GM23338 (cell line): Measurements from ENCODE around the gene FYCO1. TPM values are rescaled to one million over a fixed set of nuclear protein-coding genes. Genes with fewer than 3 reads are reported as not detected.

Experiments used
- ATAC-seq: fragments of 200-7000 bp; cut with Tn5 transposase; 3 replicates; pipeline ENCODE4 v1.9.1; 2020
- DNase-seq: peaks from one replicate; pipeline ENCODE4 v3.0.0-alpha.2; 2015; ENCODE audit warnings: low spot score
- H2AFZ ChIP-seq: fragments of 200-600 bp; sonication (generic); 2 replicates; pipeline ENCODE4 v1.8.0; 2016; ENCODE audit warnings: antibody characterized with exemption, mild to moderate bottlenecking, moderate library complexity
- H3F3A ChIP-seq: fragments of 200-600 bp; sonication (generic); replicated peaks from 2 replicates; pipeline ENCODE4 v1.8.0; 2017; ENCODE audit warnings: antibody characterized with exemption, mixed run types, low read depth
- H3K27ac ChIP-seq: fragments of 200-600 bp; sonication (generic); 2 replicates; pipeline ENCODE4 v1.6.1; 2016; ENCODE audit warnings: low read depth
- H3K27me3 ChIP-seq: fragments of 200-600 bp; sonication (generic); 2 replicates; pipeline ENCODE4 v1.8.0; 2016; ENCODE audit warnings: mild to moderate bottlenecking, mixed run types, moderate library complexity; ENCODE audit not compliant: insufficient read depth
- H3K36me3 ChIP-seq: fragments of 200-600 bp; sonication (generic); 2 replicates; pipeline ENCODE4 v1.8.0; 2016; ENCODE audit warnings: mild to moderate bottlenecking; ENCODE audit not compliant: insufficient read depth
- H3K4me1 ChIP-seq: fragments of 200-600 bp; sonication (generic); 2 replicates; pipeline ENCODE4 v1.8.0; 2016; ENCODE audit warnings: mild to moderate bottlenecking, moderate library complexity; ENCODE audit not compliant: insufficient read depth
- H3K4me2 ChIP-seq: fragments of 200-600 bp; sonication (generic); 2 replicates; pipeline ENCODE4 v1.7.1; 2017; ENCODE audit warnings: mixed run types
- H3K4me3 ChIP-seq: fragments of 200-600 bp; sonication (generic); 2 replicates; pipeline ENCODE4 v1.6.1; 2016; ENCODE audit warnings: mixed run types
- H3K79me2 ChIP-seq: fragments of 200-600 bp; sonication (generic); replicated peaks from 2 replicates; pipeline ENCODE4 v1.8.0; 2017; ENCODE audit warnings: mild to moderate bottlenecking; ENCODE audit not compliant: insufficient read depth
- H3K9me2 ChIP-seq: fragments of 200-600 bp; sonication (generic); 2 replicates; pipeline ENCODE4 v1.8.0; 2017; ENCODE audit not compliant: insufficient read depth
- H4K20me1 ChIP-seq: fragments of 200-600 bp; sonication (generic); replicated peaks from 2 replicates; pipeline ENCODE4 v1.8.0; 2017; ENCODE audit warnings: mild to moderate bottlenecking; ENCODE audit not compliant: insufficient read depth
- H3K27ac Mint-ChIP-seq: 2 replicates; pipeline ENCODE4 v1.8.0; 2020; ENCODE audit warnings: inconsistent platforms, mild to moderate bottlenecking, moderate library complexity, mixed read lengths
- H3K27me3 Mint-ChIP-seq: 3 replicates; pipeline ENCODE4 v1.8.0; 2022; ENCODE audit warnings: low read depth, mild to moderate bottlenecking, moderate library complexity, mixed read lengths, inconsistent platforms; ENCODE audit not compliant: insufficient read depth, poor library complexity
- H3K36me3 Mint-ChIP-seq: 3 replicates; pipeline ENCODE4 v1.8.0; 2021; ENCODE audit warnings: low read depth, mild to moderate bottlenecking, inconsistent platforms, moderate library complexity, mixed read lengths
- H3K4me1 Mint-ChIP-seq: 3 replicates; pipeline ENCODE4 v1.8.0; 2020; ENCODE audit warnings: mild to moderate bottlenecking, inconsistent platforms, mixed read lengths
- H3K4me3 Mint-ChIP-seq: 3 replicates; pipeline ENCODE4 v1.8.0; 2021; ENCODE audit warnings: moderate library complexity, mild to moderate bottlenecking, inconsistent platforms, mixed read lengths
- H3K9me3 Mint-ChIP-seq: 3 replicates; pipeline ENCODE4 v1.8.0; 2020; ENCODE audit warnings: moderate library complexity, mild to moderate bottlenecking, inconsistent platforms, mixed read lengths
- CTCF ChIP-seq, 2 experiments: fragments of 200-600 bp in 1 of 2; sonication (generic) in 1 of 2; conservative IDR thresholded peaks; 2 replicates each; pipeline versions ENCODE4 v1.5.1 to v1.6.1; 2016 to 2017; ENCODE audit warnings: antibody characterized with exemption in 2 of 2, low read depth in 2 of 2, mild to moderate bottlenecking in 2 of 2, moderate library complexity in 1 of 2
- ETS1 ChIP-seq: IDR thresholded peaks from 2 replicates; pipeline ENCODE4 v1.6.1; 2016; ENCODE audit warnings: antibody characterized with exemption
- EZH2 ChIP-seq: fragments of 200-600 bp; sonication (generic); IDR thresholded peaks from one replicate; pipeline ENCODE4 v1.8.0; 2017; ENCODE audit warnings: antibody characterized with exemption, mild to moderate bottlenecking, low read depth; ENCODE audit not compliant: unreplicated experiment
- STAT1 ChIP-seq: IDR thresholded peaks from one replicate; pipeline ENCODE4 v1.6.1; 2016; ENCODE audit warnings: antibody characterized with exemption; ENCODE audit not compliant: unreplicated experiment
- ZNF114 ChIP-seq: fragments of 250-450 bp; sonication (Bioruptor Pico); IDR thresholded peaks from 2 replicates; pipeline ENCODE4 v1.5.0; 2020; ENCODE audit warnings: mild to moderate bottlenecking, moderate library complexity
- ZNF462 ChIP-seq: fragments of 250-450 bp; sonication (Bioruptor Pico); IDR thresholded peaks from 2 replicates; pipeline ENCODE4 v1.5.0; 2020; ENCODE audit warnings: mild to moderate bottlenecking, moderate library complexity
- polyA plus RNA-seq: library from polyadenylated mRNA; unstranded; fragments of >200 nt; fragmentation: Nextera tagmentation; extraction: Ambion mirVana; gene quantifications from 2 replicates; pipeline ENCODE4 v1.2.1, GENCODE V29; 2016
- total RNA-seq: library from RNA; depleted of rRNA; stranded (reverse); fragments of >200 nt; shearing (Covaris generic); gene quantifications from 2 replicates; pipeline ENCODE4 v1.2.3, GENCODE V29; 2014

The FYCO1 gene
- total and polyA plus RNA-seq, 2 experiments from 2014 or later: 4.5 to 17.2 TPM

GRCh38 chr3:45922950-45923590 is 72.6 kb downstream of the FYCO1 start (continued):
- TF ChIP-seq CTCF (conservative IDR thresholded peaks at IDR 0.05; ENCODE audit: low read depth in 2 of 2) (no peak), ZNF114 (CRISPR knock-in tag) (no peak)

GRCh38 chr3:45922039-45922326 is 73.6 kb downstream of the FYCO1 start:
- Mint-ChIP-seq H3K4me1 (no peaks in the 10 kb centered on the region), H3K27me3 (peaks cover 2% of the 10 kb centered on the region), H3K9me3 (no peaks in the 10 kb centered on the region), H3K36me3 (peaks cover 27% of the 10 kb centered on the region), H3K4me3 (no peak overlapping the region), H3K27ac (no peak overlapping the region)
- H3K27me3 ChIP-seq: no peaks in the 10 kb centered on the region
- no peaks in the 10 kb centered on the region for H3K79me2 ChIP-seq
- no peak for DNase-seq
- H4K20me1 ChIP-seq: no peaks in the 10 kb centered on the region
- TF ChIP-seq ZNF462 (CRISPR knock-in tag) (no peak), EZH2 (no peak), ETS1 (no peak), ZNF114 (CRISPR knock-in tag) (no peak), STAT1 (no peak)
- H3K4me2 ChIP-seq: no peak overlapping the region
- H3K36me3 ChIP-seq: peaks cover 4% of the 10 kb centered on the region; the same call in 1 of the 2 replicates
- no peaks in the 10 kb centered on the region for H3K4me1 ChIP-seq
- no peak overlapping the region for H3K27ac ChIP-seq
- no peaks in the 10 kb centered on the region for H3F3A ChIP-seq
- no peaks in the 10 kb centered on the region for H3K9me2 ChIP-seq
- ATAC-seq: no peak
- no peak overlapping the region for H2AFZ ChIP-seq
- H3K4me3 ChIP-seq: no peak overlapping the region
